Left forelimb (tissue), 1 donor: ENCODE data around the gene ITGB6.
"Not testable (repeated sequence)": the region's sequence is repeated elsewhere in the genome, so short reads cannot be mapped to it uniquely, and the experiment has no call there.

ENCODE experiments used
- DNase-seq: peaks from one replicate; pipeline ENCODE4 v3.0.0-alpha.2; 2018; ENCODE audit warnings: low spot score

ITGB6 gene

GRCh38 chr2:160139991-160140390 lies 60.1 kb downstream of the ITGB6 start:
- DNase-seq = no peak

- DNase-seq = no peak
Measured at GRCh38 chr2:160139350-160139749, 60.7 kb downstream of the ITGB6 start.

- no peak for DNase-seq
Measured at GRCh38 chr2:160138406-160138805, 61.7 kb downstream of the ITGB6 start.

- DNase-seq = no peak
Measured at GRCh38 chr2:160137464-160137863, 62.6 kb downstream of the ITGB6 start.

- no peak for DNase-seq
Measured at GRCh38 chr2:160132761-160133160, 67.3 kb downstream of the ITGB6 start.

GRCh38 chr2:160126756-160127155 lies 73.3 kb downstream of the ITGB6 start:
- DNase-seq = no peak

GRCh38 chr2:160126315-160126714 lies 73.8 kb downstream of the ITGB6 start:
- no peak for DNase-seq

- no peak for DNase-seq
Measured at GRCh38 chr2:160125828-160126227, 74.2 kb downstream of the ITGB6 start.

- DNase-seq = no peak
Measured at GRCh38 chr2:160125366-160125765, 74.7 kb downstream of the ITGB6 start.

GRCh38 chr2:160124571-160124970 lies 75.5 kb downstream of the ITGB6 start:
- DNase-seq = no peak

- DNase-seq = not testable (repeated sequence)
Measured at GRCh38 chr2:160114721-160115120, 85.4 kb downstream of the ITGB6 start.

- no peak for DNase-seq
Measured at GRCh38 chr2:160114020-160114419, 86.1 kb downstream of the ITGB6 start.

GRCh38 chr2:160111951-160112798 lies 87.9 kb downstream of the ITGB6 start:
- DNase-seq = no peak

GRCh38 chr2:160110674-160111239 lies 89.3 kb downstream of the ITGB6 start:
- DNase-seq = no peak

- no peak for DNase-seq
Measured at GRCh38 chr2:160109939-160110673, 90.0 kb downstream of the ITGB6 start.

GRCh38 chr2:160109243-160109642 lies 90.8 kb downstream of the ITGB6 start:
- no peak for DNase-seq

- DNase-seq = no peak
Measured at GRCh38 chr2:160108646-160109045, 91.4 kb downstream of the ITGB6 start.

GRCh38 chr2:160105366-160105765 lies 94.7 kb downstream of the ITGB6 start:
- no peak for DNase-seq

- no peak for DNase-seq
Measured at GRCh38 chr2:160104115-160104514, 96.0 kb downstream of the ITGB6 start.

GRCh38 chr2:160097326-160097725 lies 102.7 kb downstream of the ITGB6 start:
- DNase-seq = no peak

GRCh38 chr2:160096409-160096808 lies 103.7 kb downstream of the ITGB6 start:
- DNase-seq = no peak

- no peak for DNase-seq
Measured at GRCh38 chr2:160092445-160092844, 107.6 kb downstream of the ITGB6 start.

GRCh38 chr2:160091381-160091780 lies 108.7 kb downstream of the ITGB6 start:
- no peak for DNase-seq
